ENCODE results near the gene KRTAP12-3.
"Not testable (repeated sequence)": the region's sequence is repeated elsewhere in the genome, so short reads cannot be mapped to it uniquely, and the experiment has no call there.

The KRTAP12-3 gene

DNA sequence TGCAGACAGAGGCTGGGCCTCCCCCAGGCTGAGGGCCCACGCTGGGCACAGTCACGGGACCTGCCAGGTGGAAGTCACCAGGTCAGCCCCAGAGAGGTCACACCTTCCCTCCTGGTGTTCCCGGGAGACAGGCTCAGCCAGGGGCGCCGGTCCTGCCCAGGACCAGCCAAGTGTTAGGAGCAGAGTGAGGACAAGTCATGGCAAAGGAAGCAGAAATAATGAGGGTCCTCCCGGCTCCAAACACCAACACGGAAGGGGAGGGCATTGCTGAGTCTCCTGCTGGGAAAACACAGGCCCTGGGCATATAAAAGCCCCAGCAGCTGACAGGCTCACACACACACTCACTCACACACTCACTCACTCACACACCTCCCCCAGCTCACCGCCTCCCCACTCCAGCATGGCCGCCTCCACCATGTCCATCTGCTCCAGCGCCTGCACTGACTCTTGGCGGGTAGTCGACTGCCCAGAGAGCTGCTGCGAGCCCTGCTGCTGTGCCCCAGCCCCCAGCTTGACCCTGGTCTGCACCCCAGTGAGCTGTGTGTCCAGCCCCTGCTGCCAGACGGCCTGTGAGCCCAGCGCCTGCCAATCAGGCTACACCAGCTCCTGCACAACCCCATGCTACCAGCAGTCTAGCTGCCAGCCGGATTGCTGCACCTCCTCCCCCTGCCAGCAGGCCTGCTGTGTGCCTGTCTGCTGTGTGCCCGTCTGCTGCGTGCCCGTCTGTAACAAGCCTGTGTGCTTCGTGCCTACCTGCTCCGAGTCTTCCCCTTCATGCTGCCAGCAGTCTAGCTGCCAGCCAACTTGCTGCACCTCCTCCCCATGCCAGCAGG is 20.5 kb upstream of the KRTAP12-3 start, which contains the start of gene KRTAP10-10:
Gene KRTAP10-10 (plus strand): TSS at position 339 of the 833 bp plus-strand sequence. CDS start 62 bp downstream, at position 401.
- no peak within 1 kb of the TSS for H3K4me2 ChIP-seq
- no peak within 1 kb of the TSS for H3K9ac ChIP-seq

DNA sequence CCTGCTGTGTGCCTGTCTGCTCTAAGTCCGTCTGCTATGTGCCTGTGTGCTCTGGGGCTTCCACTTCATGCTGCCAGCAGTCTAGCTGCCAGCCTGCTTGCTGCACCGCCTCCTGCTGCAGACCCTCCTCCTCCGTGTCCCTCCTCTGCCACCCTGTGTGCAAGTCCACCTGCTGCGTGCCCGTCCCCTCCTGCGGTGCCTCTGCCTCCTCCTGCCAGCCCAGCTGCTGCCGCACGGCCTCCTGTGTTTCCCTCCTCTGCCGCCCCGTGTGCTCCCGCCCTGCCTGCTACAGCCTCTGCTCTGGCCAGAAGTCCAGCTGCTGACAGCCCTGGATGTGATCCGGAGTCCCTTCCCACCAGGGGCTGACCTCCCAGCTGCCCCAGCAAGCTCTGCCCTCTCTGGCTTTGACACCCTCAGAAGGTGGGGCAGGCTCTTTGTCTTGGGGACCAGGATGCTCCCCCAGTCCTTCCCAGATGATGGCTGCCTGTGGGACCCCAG is 19.8 kb upstream of the KRTAP12-3 start:
- not testable (repeated sequence) for H3K36me3 ChIP-seq (ENCODE audit: insufficient read depth); H2AFZ ChIP-seq (ENCODE audit: low read depth); H3K4me2 ChIP-seq; H3K9ac ChIP-seq; H3K4me1 ChIP-seq (ENCODE audit: low read depth, poor library complexity, severe bottlenecking); H4K20me1 ChIP-seq (ENCODE audit: insufficient read depth); H3K4me3 ChIP-seq (IDR thresholded peaks at IDR 0.05; ENCODE audit: insufficient read depth, low read depth, low read length); H3K27ac ChIP-seq; H3K79me2 ChIP-seq (ENCODE audit: insufficient read depth, low read depth)
- peaks cover 28% of the 10 kb centered on the region; the same call in 1 of the 2 replicates for H3K27me3 ChIP-seq (ENCODE audit: insufficient read depth, low read depth)

More for the DNA sequence above, 20.5 kb upstream of the KRTAP12-3 start, which contains the start of gene KRTAP10-10:
- H3K36me3 ChIP-seq (ENCODE audit: insufficient read depth) = no peaks in the 10 kb centered on the region
- no peak within 1 kb of the TSS for H3K4me3 ChIP-seq (IDR thresholded peaks at IDR 0.05; ENCODE audit: insufficient read depth, low read depth, low read length)
- no peaks in the 10 kb centered on the region for H4K20me1 ChIP-seq (ENCODE audit: insufficient read depth)
- TF ChIP-seq, protein P1, sequence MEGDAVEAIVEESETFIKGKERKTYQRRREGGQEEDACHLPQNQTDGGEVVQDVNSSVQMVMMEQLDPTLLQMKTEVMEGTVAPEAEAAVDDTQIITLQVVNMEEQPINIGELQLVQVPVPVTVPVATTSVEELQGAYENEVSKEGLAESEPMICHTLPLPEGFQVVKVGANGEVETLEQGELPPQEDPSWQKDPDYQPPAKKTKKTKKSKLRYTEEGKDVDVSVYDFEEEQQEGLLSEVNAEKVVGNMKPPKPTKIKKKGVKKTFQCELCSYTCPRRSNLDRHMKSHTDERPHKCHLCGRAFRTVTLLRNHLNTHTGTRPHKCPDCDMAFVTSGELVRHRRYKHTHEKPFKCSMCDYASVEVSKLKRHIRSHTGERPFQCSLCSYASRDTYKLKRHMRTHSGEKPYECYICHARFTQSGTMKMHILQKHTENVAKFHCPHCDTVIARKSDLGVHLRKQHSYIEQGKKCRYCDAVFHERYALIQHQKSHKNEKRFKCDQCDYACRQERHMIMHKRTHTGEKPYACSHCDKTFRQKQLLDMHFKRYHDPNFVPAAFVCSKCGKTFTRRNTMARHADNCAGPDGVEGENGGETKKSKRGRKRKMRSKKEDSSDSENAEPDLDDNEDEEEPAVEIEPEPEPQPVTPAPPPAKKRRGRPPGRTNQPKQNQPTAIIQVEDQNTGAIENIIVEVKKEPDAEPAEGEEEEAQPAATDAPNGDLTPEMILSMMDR (conservative IDR thresholded peaks at IDR 0.05; ENCODE audit: low read depth, low read length) = no peak
- H3K79me2 ChIP-seq (ENCODE audit: insufficient read depth, low read depth) = no peaks in the 10 kb centered on the region
- peaks cover 22% of the 10 kb centered on the region; the same call in 1 of the 2 replicates for H3K27me3 ChIP-seq (ENCODE audit: insufficient read depth, low read depth)
- no peaks in the 10 kb centered on the region for H3K4me1 ChIP-seq (ENCODE audit: low read depth, poor library complexity, severe bottlenecking)
- H2AFZ ChIP-seq (ENCODE audit: low read depth) = no peak within 1 kb of the TSS
- no peak within 1 kb of the TSS for H3K27ac ChIP-seq

GRCh38 chr21:44638506-44639330 is 19.0 kb upstream of the KRTAP12-3 start:
- not testable (repeated sequence) for H4K20me1 ChIP-seq (ENCODE audit: insufficient read depth); H2AFZ ChIP-seq (ENCODE audit: low read depth)

DNA sequence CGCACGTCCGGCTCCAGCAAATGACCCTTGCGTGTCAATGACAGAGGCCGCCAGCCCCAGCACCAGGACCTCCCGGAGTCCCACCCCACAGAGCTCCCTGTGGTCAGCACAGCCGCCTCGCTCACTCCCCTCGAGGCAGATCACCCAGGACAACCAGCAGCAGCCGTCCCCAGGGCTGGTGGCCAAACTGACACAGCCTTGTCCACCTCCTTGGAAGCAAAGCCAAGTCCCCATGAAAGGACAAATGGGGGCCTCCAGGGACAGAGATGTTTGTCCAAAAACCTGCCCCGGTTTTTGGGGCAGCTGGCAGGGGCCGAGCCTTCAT is 18.4 kb upstream of the KRTAP12-3 start:
- TF ChIP-seq, protein P1 (conservative IDR thresholded peaks at IDR 0.05; ENCODE audit: low read depth, low read length) = no peak
- peaks cover 34% of the 10 kb centered on the region; the same call in 1 of the 2 replicates for H3K27me3 ChIP-seq (ENCODE audit: insufficient read depth, low read depth)
- no peaks in the 10 kb centered on the region for H3K79me2 ChIP-seq (ENCODE audit: insufficient read depth, low read depth)
- no peak overlapping the region for H3K27ac ChIP-seq
- no peaks in the 10 kb centered on the region for H3K4me1 ChIP-seq (ENCODE audit: low read depth, poor library complexity, severe bottlenecking)
- no peak overlapping the region for H3K9ac ChIP-seq
- H3K4me2 ChIP-seq = no peak overlapping the region
- H2AFZ ChIP-seq (ENCODE audit: low read depth) = no peak overlapping the region
- H4K20me1 ChIP-seq (ENCODE audit: insufficient read depth) = no peaks in the 10 kb centered on the region
- no peaks in the 10 kb centered on the region for H3K36me3 ChIP-seq (ENCODE audit: insufficient read depth)
- no peak overlapping the region for H3K4me3 ChIP-seq (IDR thresholded peaks at IDR 0.05; ENCODE audit: insufficient read depth, low read depth, low read length)

More at GRCh38 chr21:44638506-44639330, 19.0 kb upstream of the KRTAP12-3 start:
- H3K4me3 ChIP-seq (IDR thresholded peaks at IDR 0.05; ENCODE audit: insufficient read depth, low read depth, low read length); H3K9ac ChIP-seq; H3K36me3 ChIP-seq (ENCODE audit: insufficient read depth); H3K4me2 ChIP-seq; H3K79me2 ChIP-seq (ENCODE audit: insufficient read depth, low read depth); H3K4me1 ChIP-seq (ENCODE audit: low read depth, poor library complexity, severe bottlenecking); H3K27ac ChIP-seq: not testable (repeated sequence)
- H3K27me3 ChIP-seq (ENCODE audit: insufficient read depth, low read depth) = peaks cover 36% of the 10 kb centered on the region; the same call in 1 of the 2 replicates

- Histone ChIP-seq H3K4me1 (ENCODE audit: low read depth, poor library complexity, severe bottlenecking) (no peaks in the 10 kb centered on the region), H2AFZ (ENCODE audit: low read depth) (no peak overlapping the region), H3K27me3 (ENCODE audit: insufficient read depth, low read depth) (peaks cover 47% of the 10 kb centered on the region; the same call in 1 of the 2 replicates), H4K20me1 (ENCODE audit: insufficient read depth) (no peaks in the 10 kb centered on the region), H3K36me3 (ENCODE audit: insufficient read depth) (no peaks in the 10 kb centered on the region), H3K27ac (no peak overlapping the region), H3K79me2 (ENCODE audit: insufficient read depth, low read depth) (no peaks in the 10 kb centered on the region), H3K9ac (no peak overlapping the region), H3K4me3 (IDR thresholded peaks at IDR 0.05; ENCODE audit: insufficient read depth, low read depth, low read length) (no peak overlapping the region), H3K4me2 (no peak overlapping the region)
- TF ChIP-seq, protein P1 (conservative IDR thresholded peaks at IDR 0.05; ENCODE audit: low read depth, low read length) = no peak
Measured at GRCh38 chr21:44640761-44641160, 17.0 kb upstream of the KRTAP12-3 start.
